BJ (cell line): ENCODE data around the gene ZNF568. TPM values are rescaled to one million over a fixed set of nuclear protein-coding genes. Genes with fewer than 3 reads are reported as not detected.

Experiments
- CTCF ChIA-PET: fragments of 350-600 bp; formaldehyde crosslinking; extraction: SDS; loops from one replicate; lab custom pipeline; 2021; ENCODE audit warnings: antibody characterized with exemption, inconsistent platforms; lab: Yijun Ruan, JAX
- POLR2A ChIA-PET: fragments of 300-600 bp; sonication (Branson Sonifier 250); formaldehyde crosslinking; extraction: SDS; loops from one replicate; lab custom pipeline; 2021; ENCODE audit warnings: antibody characterized with exemption; lab: Charles Lee
- DNase-seq: peaks from one replicate; pipeline ENCODE4 v3.0.0-alpha.2; 2011; ENCODE audit warnings: low read depth
- H3K27me3 ChIP-seq: 2 replicates; pipeline ENCODE4 v1.6.0; 2011; ENCODE audit warnings: low read length; ENCODE audit not compliant: control insufficient read depth, insufficient read depth
- H3K36me3 ChIP-seq: 2 replicates; pipeline ENCODE4 v1.5.1; 2011; ENCODE audit warnings: low read length; ENCODE audit not compliant: control insufficient read depth, insufficient read depth
- H3K4me3 ChIP-seq: 2 replicates; pipeline ENCODE4 v1.5.1; 2011; ENCODE audit warnings: low read depth, mild to moderate bottlenecking, control low read depth, low read length
- CTCF ChIP-seq: IDR thresholded peaks from 2 replicates; pipeline ENCODE4 v1.5.1; 2011; ENCODE audit warnings: low read depth, mild to moderate bottlenecking, control low read depth, inconsistent platforms, low read length, moderate library complexity; ENCODE audit not compliant: insufficient read depth
- polyA plus RNA-seq: library from polyadenylated mRNA; depleted of rRNA; stranded (reverse); fragments of >200 nt; gene quantifications from 2 replicates; pipeline ENCODE4 v1.2.3, GENCODE V29; 2011

ZNF568 gene
- polyA plus RNA-seq, 1 experiment, result 5.4 TPM

DNA sequence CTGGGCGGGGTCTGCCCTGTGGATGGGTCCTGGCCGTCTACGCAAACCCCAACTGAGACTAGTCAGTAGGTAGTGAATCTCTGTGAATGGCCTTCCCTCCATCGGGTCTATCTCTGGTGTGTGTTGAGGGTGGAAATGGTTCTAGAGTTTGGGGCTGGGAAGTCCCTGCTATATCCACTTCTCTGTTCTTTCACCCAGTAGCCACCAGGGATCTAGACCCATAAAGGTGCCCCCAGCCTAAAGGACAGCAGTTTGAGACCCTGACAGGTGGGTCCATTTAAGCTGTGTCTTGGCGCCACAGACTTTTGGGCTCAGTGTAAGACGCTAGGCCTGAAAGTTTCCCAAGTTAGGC, 57.7 kb downstream of the ZNF568 start:
- ChIA-PET POLR2A (no interaction called here), CTCF (interaction anchor here (0.5 to 1.6 kb wide), 8 partner anchors 10 to 510 kb away, joined by 3 to 7 read pairs (median 4); partner anchors contain the start of gene ZNF420)
- no peak for TF ChIP-seq CTCF
- peak overlapping the region; percentile 49 for H3K4me3 ChIP-seq
- no peaks in the 10 kb centered on the region for H3K27me3 ChIP-seq
- no peaks in the 10 kb centered on the region for H3K36me3 ChIP-seq
- DNase-seq, result no peak

DNA sequence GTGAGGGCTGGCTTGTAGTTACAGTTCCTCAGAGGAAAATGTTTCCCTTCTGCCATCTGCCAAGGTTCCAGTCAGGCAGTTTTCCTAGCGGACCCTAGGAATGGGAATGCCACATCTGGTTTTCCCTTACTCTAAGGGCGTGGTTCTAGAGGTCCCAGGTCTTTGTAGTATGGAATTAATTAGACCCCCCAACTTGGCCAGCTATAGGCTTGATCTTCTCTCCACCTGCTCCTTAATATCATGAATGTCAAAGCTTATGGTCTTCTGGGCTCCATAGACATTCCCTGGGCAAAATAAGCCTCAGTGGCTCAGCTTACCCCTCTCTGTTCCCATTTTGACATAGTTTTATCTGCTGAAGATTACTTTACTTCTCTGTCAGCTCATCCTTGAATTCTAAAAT, 70.0 kb downstream of the ZNF568 start:
- no peak for TF ChIP-seq CTCF
- no peak overlapping the region for H3K4me3 ChIP-seq
- no peak for DNase-seq
- POLR2A ChIA-PET, result no interaction called here
- H3K36me3 ChIP-seq, result no peaks in the 10 kb centered on the region
- no peaks in the 10 kb centered on the region for H3K27me3 ChIP-seq
- CTCF ChIA-PET, result interaction anchor here (1.3 kb wide), 1 partner anchor 13 kb away, joined by 5 read pairs; no protein-coding TSS in a partner anchor

GRCh38 chr19:36986601-36987000, 70.5 kb downstream of the ZNF568 start:
- no peak overlapping the region for H3K4me3 ChIP-seq
- H3K36me3 ChIP-seq, result no peaks in the 10 kb centered on the region
- TF ChIP-seq CTCF, result no peak
- POLR2A ChIA-PET, result no interaction called here
- no peak for DNase-seq
- no peaks in the 10 kb centered on the region for H3K27me3 ChIP-seq
- CTCF ChIA-PET, result interaction anchor here (1.3 kb wide), 1 partner anchor 13 kb away, joined by 5 read pairs; no protein-coding TSS in a partner anchor

GRCh38 chr19:36987091-36987490, 71.0 kb downstream of the ZNF568 start:
- Histone ChIP-seq H3K36me3 (no peaks in the 10 kb centered on the region), H3K27me3 (no peaks in the 10 kb centered on the region), H3K4me3 (no peak overlapping the region)
- ChIA-PET POLR2A (no interaction called here), CTCF (interaction anchor here (1.3 kb wide), 1 partner anchor 14 kb away, joined by 5 read pairs; no protein-coding TSS in a partner anchor)
- DNase-seq, result no peak
- TF ChIP-seq CTCF, result no peak

- ChIA-PET CTCF (no interaction called here), POLR2A (no interaction called here)
- H3K27me3 ChIP-seq, result no peaks in the 10 kb centered on the region
- H3K36me3 ChIP-seq, result peaks cover 3% of the 10 kb centered on the region; the same call in 1 of the 2 replicates
- DNase-seq, result no peak
- TF ChIP-seq CTCF, result no peak
- no peak overlapping the region for H3K4me3 ChIP-seq
These were observed 81.2 kb downstream of the ZNF568 start for GRCh38 chr19:36997152-36997842.
